ENCODE results near the gene IFNA14.

GRCh38 chr9:21233258-21233657, 6.5 kb downstream of the IFNA14 start:
- TF ChIP-seq EZH2 (IDR thresholded peaks at IDR 0.05; ENCODE audit: insufficient read depth, poor library complexity, severe bottlenecking) (no peak), EZH2phosphoT487 (IDR thresholded peaks at IDR 0.05; ENCODE audit: insufficient read depth, low read depth) (no peak)
